ENCODE results near the gene CRP.
"Not testable (repeated sequence)": the region's sequence is repeated elsewhere in the genome, so short reads cannot be mapped to it uniquely, and the experiment has no call there.

CRP gene, protein sequence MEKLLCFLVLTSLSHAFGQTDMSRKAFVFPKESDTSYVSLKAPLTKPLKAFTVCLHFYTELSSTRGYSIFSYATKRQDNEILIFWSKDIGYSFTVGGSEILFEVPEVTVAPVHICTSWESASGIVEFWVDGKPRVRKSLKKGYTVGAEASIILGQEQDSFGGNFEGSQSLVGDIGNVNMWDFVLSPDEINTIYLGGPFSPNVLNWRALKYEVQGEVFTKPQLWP

DNA sequence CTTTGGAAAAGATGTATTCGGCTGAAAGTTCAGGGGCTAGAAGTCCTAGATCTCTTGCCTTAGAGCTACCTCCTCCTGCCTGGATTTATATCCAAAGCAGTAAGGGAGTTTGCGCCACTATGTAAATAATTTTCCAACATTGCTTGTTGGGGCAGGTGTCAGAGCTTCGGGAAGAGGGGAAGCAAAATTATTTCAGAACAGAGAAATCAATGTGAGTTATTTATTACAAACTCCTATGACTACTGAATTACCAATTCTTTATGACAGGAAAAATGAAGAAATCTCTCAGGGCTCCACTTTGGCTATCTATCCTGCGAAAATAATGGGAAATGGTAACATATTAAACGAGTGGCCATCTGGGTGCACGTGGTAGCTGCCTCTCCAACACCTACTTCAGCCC, at the start of gene CRP:
TSS of gene CRP (minus strand) at position 61 of the 400 bp plus-strand sequence. CDS start 104 bp downstream, outside the sequence.
- H3K36me3 Mint-ChIP-seq: no peaks in the 10 kb centered on the region
- H3K4me1 Mint-ChIP-seq: no peaks in the 10 kb centered on the region
- H3K4me3 Mint-ChIP-seq: no peak within 1 kb of the TSS
- DNase-seq (ENCODE audit: low spot score in 2 of 2) (no peak), ATAC-seq (no peak)
- peaks cover 10% of the 10 kb centered on the region for H3K9me3 Mint-ChIP-seq
- no peak within 1 kb of the TSS for H3K27ac Mint-ChIP-seq

DNA sequence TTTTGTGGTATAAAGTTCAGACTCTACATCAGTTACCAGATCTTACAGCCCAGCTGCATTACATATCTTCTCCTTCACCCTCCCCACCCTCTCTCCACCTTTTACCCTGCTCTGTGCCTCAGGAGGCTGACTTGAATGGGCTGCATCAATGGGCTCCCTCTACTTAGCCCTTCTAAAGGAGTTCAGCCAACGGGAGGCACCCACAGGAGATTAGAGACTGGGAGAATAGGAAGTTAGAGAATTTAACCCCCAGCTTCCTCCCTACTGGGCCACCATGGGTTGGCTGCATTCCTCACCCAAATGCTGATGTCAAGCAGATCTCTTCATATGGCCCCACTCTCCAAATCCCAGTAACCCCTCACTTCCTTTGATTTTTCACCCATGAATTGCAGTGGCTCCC, 49.3 kb upstream of the CRP start:
- DNase-seq (ENCODE audit: low spot score in 2 of 2): no peak
- H3K36me3 Mint-ChIP-seq: no peaks in the 10 kb centered on the region
- H3K27ac Mint-ChIP-seq: no peak overlapping the region
- H3K9me3 Mint-ChIP-seq: no peaks in the 10 kb centered on the region
- no peak for ATAC-seq
- no peaks in the 10 kb centered on the region for H3K4me1 Mint-ChIP-seq
- no peak overlapping the region for H3K4me3 Mint-ChIP-seq

DNA sequence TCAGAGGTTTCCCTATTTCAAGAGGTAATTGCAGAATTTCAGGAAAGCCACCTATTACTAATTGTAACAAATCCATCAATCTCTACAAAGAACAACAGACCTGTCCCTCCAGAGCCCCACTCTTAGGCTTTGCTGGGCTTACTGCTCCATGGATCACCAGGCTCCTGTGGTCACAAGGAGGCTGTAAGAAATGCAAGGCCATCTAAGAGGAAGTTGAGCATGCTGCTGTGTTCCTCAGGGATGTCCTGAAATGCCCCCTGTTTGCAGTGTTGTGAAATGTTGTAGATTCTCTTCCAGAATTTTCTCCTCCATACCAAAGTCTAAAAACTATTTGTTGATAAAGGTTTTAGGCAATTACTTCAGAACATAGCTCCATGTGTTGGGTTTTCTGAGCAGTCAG, 42.0 kb upstream of the CRP start:
- Mint-ChIP-seq H3K36me3 (no peaks in the 10 kb centered on the region), H3K4me1 (no peaks in the 10 kb centered on the region), H3K4me3 (no peak overlapping the region), H3K9me3 (no peaks in the 10 kb centered on the region), H3K27ac (no peak overlapping the region)
- DNase-seq (ENCODE audit: low spot score in 2 of 2) (no peak), ATAC-seq (no peak)

DNA sequence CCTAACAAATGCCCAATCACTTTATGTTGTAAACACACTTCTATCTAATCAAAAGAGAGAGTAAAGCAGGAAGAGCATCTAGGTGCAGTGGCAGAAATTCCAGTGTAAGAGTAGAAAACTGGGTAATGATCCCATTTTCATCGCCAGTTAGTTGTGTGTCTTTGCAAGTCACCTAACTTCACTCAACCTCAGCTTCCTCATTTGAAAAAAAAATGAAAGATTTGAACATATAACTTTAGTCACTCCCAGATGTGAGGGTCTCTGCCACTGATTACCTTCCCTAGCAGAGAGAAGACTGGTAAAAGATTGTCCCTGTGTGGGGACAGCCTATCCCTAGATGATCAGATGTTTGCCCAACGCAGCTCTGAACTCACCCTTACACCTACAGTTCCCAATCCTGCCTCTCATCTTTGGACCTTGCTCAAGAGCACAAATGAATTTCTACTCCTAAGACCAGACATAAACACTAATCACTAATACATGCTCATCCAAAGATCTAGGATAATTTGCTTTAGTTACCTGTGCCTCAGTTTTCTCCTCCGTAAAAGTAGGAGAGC, 41.1 kb upstream of the CRP start:
- Mint-ChIP-seq H3K9me3 (no peaks in the 10 kb centered on the region), H3K36me3 (no peaks in the 10 kb centered on the region), H3K4me3 (no peak overlapping the region), H3K4me1 (no peaks in the 10 kb centered on the region), H3K27ac (no peak overlapping the region)
- ATAC-seq: no peak
- DNase-seq (ENCODE audit: low spot score in 2 of 2): no peak

DNA sequence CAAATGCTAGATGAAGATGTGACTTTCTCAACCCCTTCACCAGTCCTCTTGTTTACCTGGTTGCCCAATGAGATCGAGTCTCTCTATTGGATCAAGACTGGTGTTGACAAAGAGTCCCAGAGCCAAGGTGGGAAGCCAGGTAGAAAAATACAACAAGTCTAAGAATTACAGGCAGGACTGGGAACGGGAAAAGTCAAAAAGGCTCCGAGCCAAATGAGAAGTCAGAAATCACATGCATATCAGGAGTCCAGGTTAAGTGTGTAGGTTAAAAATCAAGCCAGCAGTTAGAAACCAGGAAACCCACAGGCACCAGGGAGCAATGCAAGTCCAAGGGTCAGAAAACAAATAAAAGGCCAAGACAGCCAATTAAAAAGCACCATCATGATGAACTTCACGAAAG, 39.0 kb upstream of the CRP start:
- H3K4me1 Mint-ChIP-seq: no peaks in the 10 kb centered on the region
- ATAC-seq (no peak), DNase-seq (ENCODE audit: low spot score in 2 of 2) (no peak)
- no peak overlapping the region for H3K4me3 Mint-ChIP-seq
- H3K36me3 Mint-ChIP-seq: no peaks in the 10 kb centered on the region
- no peaks in the 10 kb centered on the region for H3K9me3 Mint-ChIP-seq
- H3K27ac Mint-ChIP-seq: no peak overlapping the region

DNA sequence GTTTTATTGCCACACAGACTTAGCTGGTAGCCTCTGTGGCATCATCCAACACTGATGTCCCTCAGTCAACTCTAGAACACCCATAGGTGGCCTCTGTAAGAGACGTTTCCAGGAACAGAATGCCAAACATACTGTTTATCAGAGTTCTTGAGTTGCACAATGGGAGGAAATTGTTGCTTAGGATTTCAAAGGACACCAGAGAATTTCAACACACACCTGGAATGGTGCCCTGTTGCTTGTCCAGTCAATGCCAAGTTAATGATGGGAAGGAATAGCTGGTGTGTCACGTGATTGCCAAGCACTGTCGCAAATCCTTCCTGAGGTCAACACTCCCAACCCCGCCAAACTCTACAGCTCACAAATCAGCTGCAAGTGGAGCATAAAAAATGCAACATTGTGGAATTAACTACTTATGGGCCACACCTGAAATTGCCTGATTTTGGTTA, 37.8 kb upstream of the CRP start:
- DNase-seq (ENCODE audit: low spot score in 2 of 2): no peak
- no peaks in the 10 kb centered on the region for H3K9me3 Mint-ChIP-seq
- H3K27ac Mint-ChIP-seq: no peak overlapping the region
- no peaks in the 10 kb centered on the region for H3K4me1 Mint-ChIP-seq
- H3K36me3 Mint-ChIP-seq: no peaks in the 10 kb centered on the region
- H3K4me3 Mint-ChIP-seq: no peak overlapping the region
- ATAC-seq: no peak

DNA sequence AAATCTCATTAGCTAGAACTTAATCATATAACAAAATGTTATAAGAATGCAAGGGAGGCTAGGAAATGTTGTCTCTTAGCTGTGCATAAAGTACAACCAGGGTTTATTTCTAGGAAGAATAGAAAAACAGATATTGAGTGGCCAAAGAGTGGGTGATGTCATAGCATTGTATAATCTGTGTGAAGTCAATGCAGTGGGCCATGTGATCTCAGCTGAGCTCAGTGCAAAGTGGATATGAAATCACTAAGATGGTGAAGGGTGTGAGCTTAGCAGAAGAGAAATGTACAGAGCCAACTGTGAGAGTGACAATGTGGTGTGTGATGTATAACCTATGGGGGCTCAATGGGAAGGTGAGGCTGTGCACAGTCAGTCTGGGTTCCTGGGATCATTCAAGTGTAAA, 36.6 kb upstream of the CRP start:
- no peaks in the 10 kb centered on the region for H3K4me1 Mint-ChIP-seq
- no peaks in the 10 kb centered on the region for H3K9me3 Mint-ChIP-seq
- DNase-seq (ENCODE audit: low spot score in 2 of 2) (no peak), ATAC-seq (no peak)
- H3K4me3 Mint-ChIP-seq: no peak overlapping the region
- no peaks in the 10 kb centered on the region for H3K36me3 Mint-ChIP-seq
- no peak overlapping the region for H3K27ac Mint-ChIP-seq

DNA sequence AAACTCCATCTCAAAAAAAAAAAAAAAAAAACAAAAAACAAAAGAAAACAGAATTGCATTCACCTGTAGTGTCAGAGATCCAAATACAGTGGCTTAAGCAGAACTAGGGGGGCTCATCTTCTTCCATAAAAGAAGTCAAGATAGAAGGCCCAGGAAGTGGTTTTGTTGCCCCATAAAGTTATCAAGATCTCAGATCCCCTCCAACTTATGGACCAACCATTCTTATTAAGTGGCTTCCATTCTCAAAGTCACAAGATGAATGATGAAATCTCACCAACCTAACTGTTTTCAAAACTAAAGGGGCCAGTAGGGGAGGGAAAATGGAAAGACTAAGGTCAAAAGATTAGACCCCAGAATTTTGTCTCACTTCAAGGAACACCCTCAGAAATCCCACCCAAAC, 36.2 kb upstream of the CRP start:
- Mint-ChIP-seq H3K9me3 (no peaks in the 10 kb centered on the region), H3K4me1 (no peaks in the 10 kb centered on the region), H3K4me3 (no peak overlapping the region), H3K36me3 (no peaks in the 10 kb centered on the region), H3K27ac (no peak overlapping the region)
- ATAC-seq: no peak
- no peak for DNase-seq (ENCODE audit: low spot score in 2 of 2)

DNA sequence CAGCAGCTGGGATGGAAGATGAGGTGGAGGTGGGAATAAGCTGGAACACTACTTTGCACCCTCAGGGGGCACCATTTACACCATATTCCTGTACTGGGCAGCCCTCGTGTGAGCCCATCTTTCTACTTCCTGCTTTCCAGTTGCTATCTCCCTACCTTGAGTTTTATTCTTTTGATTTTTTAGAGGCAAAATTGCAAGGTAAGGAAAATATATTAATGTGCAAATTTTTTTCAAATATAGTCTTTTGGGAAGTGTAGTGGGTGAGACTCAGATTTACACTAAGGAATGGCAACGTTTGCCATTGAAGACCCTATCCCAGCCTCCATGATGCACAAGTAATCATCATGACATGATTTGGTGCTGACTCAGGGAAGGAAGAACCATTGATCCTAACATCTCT, 35.2 kb upstream of the CRP start:
- H3K4me1 Mint-ChIP-seq: no peaks in the 10 kb centered on the region
- H3K27ac Mint-ChIP-seq: no peak overlapping the region
- ATAC-seq (no peak), DNase-seq (ENCODE audit: low spot score in 2 of 2) (no peak)
- H3K9me3 Mint-ChIP-seq: no peaks in the 10 kb centered on the region
- H3K36me3 Mint-ChIP-seq: no peaks in the 10 kb centered on the region
- no peak overlapping the region for H3K4me3 Mint-ChIP-seq

DNA sequence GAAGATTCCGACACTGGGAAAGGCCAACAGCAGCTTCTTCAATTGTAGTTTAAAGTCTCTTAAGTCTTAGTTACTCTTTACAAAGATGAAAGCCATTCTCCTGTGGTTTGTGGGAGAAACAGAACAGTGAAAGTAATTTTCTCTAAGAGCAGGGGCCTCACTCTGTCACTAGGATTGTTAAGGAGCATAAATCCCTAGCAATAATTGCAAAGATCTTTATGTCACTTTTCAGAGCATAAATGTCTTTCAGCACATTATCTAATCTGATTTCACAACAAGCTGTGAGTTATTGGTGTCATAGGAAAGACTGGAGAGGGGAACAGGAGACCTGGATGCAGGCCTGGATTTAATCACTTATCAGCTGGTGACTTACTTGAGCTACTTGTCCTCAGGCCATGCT, 34.0 kb upstream of the CRP start:
- ATAC-seq (no peak), DNase-seq (ENCODE audit: low spot score in 2 of 2) (no peak)
- Mint-ChIP-seq H3K4me1 (no peaks in the 10 kb centered on the region), H3K4me3 (no peak overlapping the region), H3K36me3 (no peaks in the 10 kb centered on the region), H3K27ac (no peak overlapping the region), H3K9me3 (no peaks in the 10 kb centered on the region)

DNA sequence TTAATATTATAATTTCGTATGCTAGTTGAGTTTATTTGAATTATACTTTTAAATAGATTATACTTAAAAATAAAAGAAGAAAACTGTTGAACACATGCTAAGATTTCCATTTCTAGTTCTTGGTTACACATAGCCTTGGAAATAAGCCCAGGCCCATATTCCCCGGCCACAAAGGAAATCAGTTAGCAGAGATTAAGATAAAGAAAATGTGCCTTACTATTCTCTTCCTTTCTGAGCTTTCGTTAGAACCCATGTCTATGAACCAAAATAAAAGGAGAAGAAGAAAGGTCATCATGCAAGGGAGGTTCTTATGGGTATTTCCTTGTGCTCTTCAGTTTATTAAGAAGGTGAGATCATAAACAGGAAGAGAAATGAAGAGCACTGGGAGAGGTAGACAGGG, 32.3 kb upstream of the CRP start:
- Mint-ChIP-seq H3K4me3 (no peak overlapping the region), H3K9me3 (no peaks in the 10 kb centered on the region), H3K4me1 (no peaks in the 10 kb centered on the region), H3K27ac (no peak overlapping the region), H3K36me3 (no peaks in the 10 kb centered on the region)
- ATAC-seq: no peak
- DNase-seq (ENCODE audit: low spot score in 2 of 2): no peak

DNA sequence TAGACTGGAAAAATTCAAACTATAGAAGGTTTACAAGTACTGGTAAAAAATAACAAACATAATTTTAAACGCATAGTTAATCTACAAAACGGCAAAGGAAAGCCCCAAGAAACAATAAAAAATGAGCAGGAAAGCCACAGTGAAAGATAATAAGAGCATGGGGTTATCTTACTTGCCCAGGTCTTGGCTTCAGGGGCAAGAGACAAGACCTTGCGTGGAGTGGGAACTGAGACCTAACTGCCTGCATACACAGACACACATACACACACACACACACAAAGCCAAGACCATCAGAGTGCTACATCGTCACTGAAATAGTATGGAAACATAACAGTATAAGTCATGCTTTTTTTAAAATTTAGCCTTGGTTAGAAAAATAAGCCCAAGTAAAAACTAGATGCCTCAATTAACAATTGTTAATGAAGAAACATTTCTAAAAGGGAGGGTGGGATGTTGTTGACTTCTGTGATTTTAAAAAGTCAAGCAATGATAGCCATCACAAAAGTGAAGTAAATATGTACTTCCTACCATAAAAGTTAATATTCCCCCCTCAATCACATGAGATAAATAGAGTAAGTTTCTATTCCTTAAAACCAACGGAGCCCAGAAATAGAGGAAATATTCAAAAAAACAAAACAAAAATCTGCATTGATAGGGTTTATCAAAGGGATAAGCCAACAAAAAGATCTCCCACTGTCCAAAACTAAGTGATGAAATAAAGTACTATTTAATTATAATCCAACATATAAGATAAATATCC, 29.4 kb upstream of the CRP start:
- H3K9me3 Mint-ChIP-seq: no peaks in the 10 kb centered on the region
- ATAC-seq: no peak
- H3K27ac Mint-ChIP-seq: no peak overlapping the region
- H3K4me3 Mint-ChIP-seq: no peak overlapping the region
- no peak for DNase-seq (ENCODE audit: low spot score in 2 of 2)
- H3K4me1 Mint-ChIP-seq: no peaks in the 10 kb centered on the region
- no peaks in the 10 kb centered on the region for H3K36me3 Mint-ChIP-seq

DNA sequence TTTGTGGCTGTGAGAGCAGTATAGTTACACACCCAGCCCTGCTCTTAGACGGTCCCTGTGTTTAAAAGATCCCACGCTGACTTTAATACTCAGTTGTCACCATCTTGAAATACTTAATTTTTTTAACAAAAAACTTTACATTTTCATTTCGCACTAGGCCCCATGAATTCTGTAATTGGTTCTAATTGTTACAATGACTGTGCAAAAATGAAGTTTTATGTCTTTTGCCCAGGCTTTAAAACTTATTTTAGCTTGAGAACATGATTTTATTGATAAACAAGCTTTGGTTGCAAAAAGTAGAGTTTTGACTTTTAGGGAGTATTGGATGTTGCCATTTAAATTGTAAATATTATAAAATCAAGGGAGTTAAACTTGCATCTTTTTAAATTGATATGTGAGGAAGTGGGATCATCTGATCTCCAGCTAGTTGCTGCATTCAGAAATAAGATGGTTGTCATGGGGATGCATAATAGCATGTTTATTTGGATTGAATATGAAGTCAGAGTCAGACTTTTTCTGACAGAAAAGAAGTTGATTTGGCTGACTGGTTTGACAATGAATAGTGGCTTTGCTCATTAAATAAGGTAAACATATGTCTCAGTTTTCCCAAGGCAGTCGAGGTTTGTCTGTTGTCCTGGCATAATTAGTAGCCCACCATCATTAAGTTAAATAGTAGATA, 23.0 kb upstream of the CRP start:
- DNase-seq (ENCODE audit: low spot score in 2 of 2) (no peak), ATAC-seq (no peak)
- Mint-ChIP-seq H3K27ac (no peak overlapping the region), H3K4me3 (no peak overlapping the region), H3K4me1 (no peaks in the 10 kb centered on the region), H3K36me3 (no peaks in the 10 kb centered on the region), H3K9me3 (no peaks in the 10 kb centered on the region)

DNA sequence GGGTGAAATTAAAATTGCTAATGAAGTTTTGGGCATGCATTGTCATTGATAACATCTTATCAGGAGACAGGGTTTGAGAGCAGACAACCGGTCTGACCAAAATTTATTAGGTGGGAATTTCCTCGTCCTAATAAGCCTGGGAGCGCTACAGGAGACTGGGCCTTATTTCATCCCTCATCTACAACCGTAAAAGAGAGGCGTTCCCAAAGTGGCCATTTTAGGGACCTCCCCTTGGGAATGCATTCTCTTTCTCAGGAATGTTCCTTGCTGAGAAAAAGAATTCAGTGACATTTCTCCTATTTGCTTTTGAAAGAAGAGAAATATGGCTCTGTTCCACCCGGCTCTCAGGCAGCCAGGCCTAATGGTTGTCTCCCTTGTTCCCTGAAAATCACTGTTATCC, 8.8 kb upstream of the CRP start:
- not testable (repeated sequence) for H3K4me1 Mint-ChIP-seq; H3K36me3 Mint-ChIP-seq; ATAC-seq; H3K4me3 Mint-ChIP-seq; H3K27ac Mint-ChIP-seq; DNase-seq (ENCODE audit: low spot score in 2 of 2)
- H3K9me3 Mint-ChIP-seq: peaks cover 26% of the 10 kb centered on the region

DNA sequence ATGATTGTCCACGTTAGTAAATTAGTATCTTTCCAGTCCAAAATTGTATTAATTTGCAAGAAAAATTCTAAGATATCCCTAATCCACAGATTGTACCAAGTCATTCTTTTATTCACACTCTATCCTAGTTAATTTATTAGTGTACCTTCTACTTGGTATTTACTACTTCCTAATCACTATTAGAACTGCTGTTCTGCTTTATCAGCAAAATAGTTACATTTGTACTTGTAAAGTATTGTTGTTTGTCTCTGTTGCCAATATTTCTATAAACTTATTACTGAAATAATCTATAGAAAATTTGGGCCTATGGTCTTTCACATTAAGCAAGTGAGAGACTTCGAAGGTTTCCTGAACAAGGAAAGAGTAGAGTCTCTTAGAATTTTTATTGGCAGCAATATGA, 5.6 kb upstream of the CRP start:
- ATAC-seq (no peak), DNase-seq (ENCODE audit: low spot score in 2 of 2) (no peak)
- Mint-ChIP-seq H3K9me3 (peaks cover 30% of the 10 kb centered on the region), H3K4me1 (no peaks in the 10 kb centered on the region), H3K4me3 (no peak overlapping the region), H3K36me3 (no peaks in the 10 kb centered on the region), H3K27ac (no peak overlapping the region)

DNA sequence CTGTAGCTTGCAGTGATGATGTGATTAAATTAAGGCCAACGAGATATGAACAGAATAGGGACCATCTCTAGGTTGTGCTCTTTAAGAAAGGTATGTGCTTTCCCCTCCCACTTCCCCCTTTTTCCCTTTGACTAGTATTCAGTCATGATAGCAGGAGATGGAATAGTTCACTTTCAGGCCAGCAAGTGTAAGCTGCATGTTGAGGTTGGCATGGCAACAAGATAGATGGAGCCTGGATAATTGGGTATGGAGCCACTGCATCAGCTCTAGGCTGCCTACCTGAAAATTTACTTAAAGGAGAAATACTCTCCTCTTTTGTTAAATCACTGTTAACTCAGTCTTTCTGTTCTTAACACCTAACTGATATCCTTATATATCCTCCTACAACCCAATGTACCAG, 1.5 kb upstream of the CRP start:
- no peaks in the 10 kb centered on the region for H3K36me3 Mint-ChIP-seq
- no peak overlapping the region for H3K27ac Mint-ChIP-seq
- H3K9me3 Mint-ChIP-seq: peaks cover 12% of the 10 kb centered on the region
- no peak overlapping the region for H3K4me3 Mint-ChIP-seq
- DNase-seq (ENCODE audit: low spot score in 2 of 2): no peak
- no peaks in the 10 kb centered on the region for H3K4me1 Mint-ChIP-seq
- ATAC-seq: no peak

Measured in stimulated activated effector memory CD8-positive, alpha-beta T cell treated with anti-CD3 and anti-CD28 coated beads, Interleukin-12 subunit alpha, Interleukin-12 subunit beta, amount 100 ng/mL, for 72 hours (primary cell).